Measurements from ENCODE around the gene AAMP. TPM values are rescaled to one million over a fixed set of nuclear protein-coding genes. Genes with fewer than 3 reads are reported as not detected.

Gene AAMP
- total and polyA plus RNA-seq, 2 experiments from 2014 or later, result 90.8 to 203 TPM

DNA sequence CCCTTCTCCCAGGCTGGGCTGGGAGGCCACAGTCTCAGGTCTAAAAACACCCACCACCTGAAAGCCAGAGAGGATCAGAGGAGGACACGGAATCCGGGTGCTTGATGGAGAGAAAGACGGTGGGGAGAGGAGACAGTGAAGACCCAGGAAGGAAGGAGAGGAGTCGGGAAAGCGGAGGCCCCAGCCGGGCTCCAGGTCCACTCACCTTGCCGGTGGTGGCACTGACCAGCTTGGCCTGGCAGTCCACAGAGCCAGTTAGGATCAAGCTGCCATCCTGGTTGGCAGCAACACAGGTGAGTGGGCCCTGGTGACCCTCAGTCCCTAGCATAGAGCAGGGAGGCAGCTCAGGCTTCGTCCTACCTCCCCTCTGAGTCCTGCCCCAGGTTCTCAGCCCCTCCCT lies 4.3 kb downstream of the AAMP start:
- TF ChIP-seq ZNF114 (CRISPR knock-in tag; IDR thresholded peaks at IDR 0.05) (no peak), STAT1 (IDR thresholded peaks at IDR 0.05; ENCODE audit: unreplicated experiment) (no peak), NANOG (IDR thresholded peaks at IDR 0.05; ENCODE audit: borderline replicate concordance) (no peak), EZH2phosphoT487 (IDR thresholded peaks at IDR 0.05; ENCODE audit: unreplicated experiment) (no peak), POLR2AphosphoS5 (IDR thresholded peaks at IDR 0.05; ENCODE audit: low read depth) (no peak), JUNB (IDR thresholded peaks at IDR 0.05; ENCODE audit: unreplicated experiment) (no peak), EZH2 (IDR thresholded peaks at IDR 0.05; ENCODE audit: low read depth, unreplicated experiment) (no peak), CREB1 (CRISPR knock-in tag; IDR thresholded peaks at IDR 0.05; ENCODE audit: low read depth) (no peak)
- TF ChIP-seq, protein P1, sequence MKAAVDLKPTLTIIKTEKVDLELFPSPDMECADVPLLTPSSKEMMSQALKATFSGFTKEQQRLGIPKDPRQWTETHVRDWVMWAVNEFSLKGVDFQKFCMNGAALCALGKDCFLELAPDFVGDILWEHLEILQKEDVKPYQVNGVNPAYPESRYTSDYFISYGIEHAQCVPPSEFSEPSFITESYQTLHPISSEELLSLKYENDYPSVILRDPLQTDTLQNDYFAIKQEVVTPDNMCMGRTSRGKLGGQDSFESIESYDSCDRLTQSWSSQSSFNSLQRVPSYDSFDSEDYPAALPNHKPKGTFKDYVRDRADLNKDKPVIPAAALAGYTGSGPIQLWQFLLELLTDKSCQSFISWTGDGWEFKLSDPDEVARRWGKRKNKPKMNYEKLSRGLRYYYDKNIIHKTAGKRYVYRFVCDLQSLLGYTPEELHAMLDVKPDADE (IDR thresholded peaks at IDR 0.05), result no peak
- TF ChIP-seq, protein P2, sequence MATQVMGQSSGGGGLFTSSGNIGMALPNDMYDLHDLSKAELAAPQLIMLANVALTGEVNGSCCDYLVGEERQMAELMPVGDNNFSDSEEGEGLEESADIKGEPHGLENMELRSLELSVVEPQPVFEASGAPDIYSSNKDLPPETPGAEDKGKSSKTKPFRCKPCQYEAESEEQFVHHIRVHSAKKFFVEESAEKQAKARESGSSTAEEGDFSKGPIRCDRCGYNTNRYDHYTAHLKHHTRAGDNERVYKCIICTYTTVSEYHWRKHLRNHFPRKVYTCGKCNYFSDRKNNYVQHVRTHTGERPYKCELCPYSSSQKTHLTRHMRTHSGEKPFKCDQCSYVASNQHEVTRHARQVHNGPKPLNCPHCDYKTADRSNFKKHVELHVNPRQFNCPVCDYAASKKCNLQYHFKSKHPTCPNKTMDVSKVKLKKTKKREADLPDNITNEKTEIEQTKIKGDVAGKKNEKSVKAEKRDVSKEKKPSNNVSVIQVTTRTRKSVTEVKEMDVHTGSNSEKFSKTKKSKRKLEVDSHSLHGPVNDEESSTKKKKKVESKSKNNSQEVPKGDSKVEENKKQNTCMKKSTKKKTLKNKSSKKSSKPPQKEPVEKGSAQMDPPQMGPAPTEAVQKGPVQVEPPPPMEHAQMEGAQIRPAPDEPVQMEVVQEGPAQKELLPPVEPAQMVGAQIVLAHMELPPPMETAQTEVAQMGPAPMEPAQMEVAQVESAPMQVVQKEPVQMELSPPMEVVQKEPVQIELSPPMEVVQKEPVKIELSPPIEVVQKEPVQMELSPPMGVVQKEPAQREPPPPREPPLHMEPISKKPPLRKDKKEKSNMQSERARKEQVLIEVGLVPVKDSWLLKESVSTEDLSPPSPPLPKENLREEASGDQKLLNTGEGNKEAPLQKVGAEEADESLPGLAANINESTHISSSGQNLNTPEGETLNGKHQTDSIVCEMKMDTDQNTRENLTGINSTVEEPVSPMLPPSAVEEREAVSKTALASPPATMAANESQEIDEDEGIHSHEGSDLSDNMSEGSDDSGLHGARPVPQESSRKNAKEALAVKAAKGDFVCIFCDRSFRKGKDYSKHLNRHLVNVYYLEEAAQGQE (IDR thresholded peaks at IDR 0.05; ENCODE audit: unreplicated experiment), result no peak
- TF ChIP-seq, protein P3, sequence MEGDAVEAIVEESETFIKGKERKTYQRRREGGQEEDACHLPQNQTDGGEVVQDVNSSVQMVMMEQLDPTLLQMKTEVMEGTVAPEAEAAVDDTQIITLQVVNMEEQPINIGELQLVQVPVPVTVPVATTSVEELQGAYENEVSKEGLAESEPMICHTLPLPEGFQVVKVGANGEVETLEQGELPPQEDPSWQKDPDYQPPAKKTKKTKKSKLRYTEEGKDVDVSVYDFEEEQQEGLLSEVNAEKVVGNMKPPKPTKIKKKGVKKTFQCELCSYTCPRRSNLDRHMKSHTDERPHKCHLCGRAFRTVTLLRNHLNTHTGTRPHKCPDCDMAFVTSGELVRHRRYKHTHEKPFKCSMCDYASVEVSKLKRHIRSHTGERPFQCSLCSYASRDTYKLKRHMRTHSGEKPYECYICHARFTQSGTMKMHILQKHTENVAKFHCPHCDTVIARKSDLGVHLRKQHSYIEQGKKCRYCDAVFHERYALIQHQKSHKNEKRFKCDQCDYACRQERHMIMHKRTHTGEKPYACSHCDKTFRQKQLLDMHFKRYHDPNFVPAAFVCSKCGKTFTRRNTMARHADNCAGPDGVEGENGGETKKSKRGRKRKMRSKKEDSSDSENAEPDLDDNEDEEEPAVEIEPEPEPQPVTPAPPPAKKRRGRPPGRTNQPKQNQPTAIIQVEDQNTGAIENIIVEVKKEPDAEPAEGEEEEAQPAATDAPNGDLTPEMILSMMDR (conservative IDR thresholded peaks at IDR 0.05; ENCODE audit: low read depth in 2 of 2), result no peak
- H3K4me3 ChIP-seq, result no peak overlapping the region
- peaks cover 21% of the 10 kb centered on the region for H3K4me1 ChIP-seq (ENCODE audit: insufficient read depth)
- no peaks in the 10 kb centered on the region; the same call in 1 of the 2 replicates for H4K20me1 ChIP-seq (replicated peaks; ENCODE audit: insufficient read depth)
- H3K27ac Mint-ChIP-seq, result no peak overlapping the region
- H3K9me3 Mint-ChIP-seq, result no peaks in the 10 kb centered on the region
- H3K27ac ChIP-seq (ENCODE audit: low read depth), result no peak overlapping the region
- H2AFZ ChIP-seq, result no peak overlapping the region
- H3K4me3 Mint-ChIP-seq, result no peak overlapping the region
- ATAC-seq (no peak), DNase-seq (ENCODE audit: low spot score) (no peak)
- peaks cover 11% of the 10 kb centered on the region for H3K27me3 Mint-ChIP-seq (ENCODE audit: insufficient read depth, low read depth, poor library complexity)
- peaks cover 17% of the 10 kb centered on the region for H3K79me2 ChIP-seq (replicated peaks; ENCODE audit: insufficient read depth)
- no peaks in the 10 kb centered on the region for H3K36me3 ChIP-seq (ENCODE audit: insufficient read depth)
- no peaks in the 10 kb centered on the region for H3F3A ChIP-seq (replicated peaks; ENCODE audit: low read depth)
- peaks cover 44% of the 10 kb centered on the region for H3K36me3 Mint-ChIP-seq (ENCODE audit: low read depth)
- peaks cover 16% of the 10 kb centered on the region for H3K4me1 Mint-ChIP-seq
- no peaks in the 10 kb centered on the region for H3K9me2 ChIP-seq (ENCODE audit: insufficient read depth)
- H3K27me3 ChIP-seq (ENCODE audit: insufficient read depth), result no peaks in the 10 kb centered on the region
- no peak overlapping the region for H3K4me2 ChIP-seq

All from GM23338 (cell line).